Measurements from ENCODE around the gene CEMIP.

GRCh38 chr15:81000624-81001151 is 221.5 kb downstream of the CEMIP start, which contains the start of gene TLNRD1:
- TF ChIP-seq CTCF (conservative IDR thresholded peaks at IDR 0.05; ENCODE audit: low read length) = no peak
- TF ChIP-seq EZH2phosphoT487 (IDR thresholded peaks at IDR 0.05; ENCODE audit: borderline replicate concordance, low read depth, low read length) = no peak

Measured in OCI-LY7 (cell line).